Dermis microvascular lymphatic vessel endothelial cell (primary cell): ENCODE results near the gene MDFIC2. TPM values are rescaled to one million over a fixed set of nuclear protein-coding genes. Genes with fewer than 3 reads are reported as not detected.

Source experiments
- DNase-seq, 2 donors: peaks; one replicate each; pipeline versions ENCODE4 v3.0.0 to v3.0.0-alpha.2; 2010; ENCODE audit warnings: low read depth in 2 of 2
- total RNA-seq: library from RNA; depleted of rRNA; stranded (reverse); fragments of >200 nt; gene quantifications from 2 replicates; pipeline ENCODE4 v1.2.1, GENCODE V29; 2014

The MDFIC2 gene
- total RNA-seq, 1 donor from 2014 or later: not detected

- no peak for DNase-seq
Measured at GRCh38 chr3:70182166-70182565, 130.3 kb downstream of the MDFIC2 start.

- DNase-seq: no peak
Measured at GRCh38 chr3:70180664-70181063, 131.8 kb downstream of the MDFIC2 start.

GRCh38 chr3:70179111-70179510, 133.3 kb downstream of the MDFIC2 start:
- DNase-seq: no peak

- no peak for DNase-seq
Measured at GRCh38 chr3:70177881-70178645, 134.4 kb downstream of the MDFIC2 start.

GRCh38 chr3:70176224-70176623, 136.2 kb downstream of the MDFIC2 start:
- no peak for DNase-seq

- no peak for DNase-seq
Measured at GRCh38 chr3:70156808-70157207, 155.6 kb downstream of the MDFIC2 start.

- no peak for DNase-seq
Measured at GRCh38 chr3:70150599-70150998, 161.8 kb downstream of the MDFIC2 start.

GRCh38 chr3:70149714-70150400, 162.6 kb downstream of the MDFIC2 start:
- DNase-seq: no peak
